GM13976 (cell line): ENCODE measurements around the gene KLHDC7B.
A peak's percentile ranks its signal among the peaks of the same experiment; 100 is the strongest.

Source experiments
- DNase-seq: peaks from one replicate; pipeline ENCODE4 v3.0.0; 2012; ENCODE audit warnings: low spot score
- CTCF ChIP-seq: IDR thresholded peaks from 2 replicates; pipeline ENCODE4 v1.5.1; 2012; ENCODE audit warnings: borderline replicate concordance, mild to moderate bottlenecking; ENCODE audit not compliant: insufficient read depth; ENCODE audit errors: extremely low read depth, missing control alignments, control extremely low read depth
- in situ Hi-C: fragments of 300-500 bp; cut with MboI; formaldehyde crosslinking; loops from one replicate; pipeline ENCODE4 v1.12.0; 2022; ENCODE audit warnings: low sequenced_read_pairs, mixed read lengths, inconsistent platforms; ENCODE audit not compliant: unreplicated experiment

KLHDC7B gene

GRCh38 chr22:50526108-50526833 lies 19.4 kb upstream of the KLHDC7B start:
- peak; percentile 90 for TF ChIP-seq CTCF
- peak; percentile 88 for DNase-seq
- in situ Hi-C loops, result no loop called here

- TF ChIP-seq CTCF, result no peak
- in situ Hi-C loops, result no loop called here
- DNase-seq, result peak; percentile 81
These were observed 18.6 kb upstream of the KLHDC7B start for GRCh38 chr22:50526834-50527801.

GRCh38 chr22:50527921-50528681 lies 17.6 kb upstream of the KLHDC7B start:
- in situ Hi-C loops, result no loop called here

GRCh38 chr22:50528682-50529415 lies 16.9 kb upstream of the KLHDC7B start:
- in situ Hi-C loops, result no loop called here
- TF ChIP-seq CTCF, result no peak

More at GRCh38 chr22:50527921-50528681, 17.6 kb upstream of the KLHDC7B start:
- no peak for DNase-seq
- TF ChIP-seq CTCF, result no peak

GRCh38 chr22:50529416-50529896 lies 16.2 kb upstream of the KLHDC7B start:
- TF ChIP-seq CTCF, result no peak
- in situ Hi-C loops, result no loop called here
- DNase-seq, result no peak

More at GRCh38 chr22:50528682-50529415, 16.9 kb upstream of the KLHDC7B start:
- no peak for DNase-seq
